ENCODE data around the gene COBL. TPM values are rescaled to one million over a fixed set of nuclear protein-coding genes. Genes with fewer than 3 reads are reported as not detected.

Gene COBL
- total and polyA plus RNA-seq, 2 experiments from 2014 or later = 0.07 to 0.69 TPM

- Histone ChIP-seq H3K9me3 (ENCODE audit: low read depth) (no peaks in the 10 kb centered on the region), H3K4me3 (no peak overlapping the region), H3K4me1 (ENCODE audit: low read depth) (peaks cover 14% of the 10 kb centered on the region), H3K27me3 (no peaks in the 10 kb centered on the region), H3K36me3 (no peaks in the 10 kb centered on the region), H3K27ac (no peak overlapping the region)
- DNase-seq (ENCODE audit: low read depth in 1 of 2, low spot score in 1 of 2) = no peak
- TF ChIP-seq CTCF (IDR thresholded peaks at IDR 0.05; ENCODE audit: low read depth, low read length) = no peak
Measured at GRCh38 chr7:51043461-51043860, 273.1 kb downstream of the COBL start.

- no peak for TF ChIP-seq CTCF (IDR thresholded peaks at IDR 0.05; ENCODE audit: low read depth, low read length)
- no peak for DNase-seq (ENCODE audit: low read depth in 1 of 2, low spot score in 1 of 2)
- Histone ChIP-seq H3K27ac (no peak overlapping the region), H3K9me3 (ENCODE audit: low read depth) (no peaks in the 10 kb centered on the region), H3K4me1 (ENCODE audit: low read depth) (peaks cover 12% of the 10 kb centered on the region), H3K27me3 (no peaks in the 10 kb centered on the region), H3K36me3 (no peaks in the 10 kb centered on the region), H3K4me3 (no peak overlapping the region)
Measured at GRCh38 chr7:51040787-51041186, 275.8 kb downstream of the COBL start.

GRCh38 chr7:51038573-51038972, 278.0 kb downstream of the COBL start:
- no peaks in the 10 kb centered on the region for H3K36me3 ChIP-seq
- no peaks in the 10 kb centered on the region for H3K9me3 ChIP-seq (ENCODE audit: low read depth)
- DNase-seq (ENCODE audit: low read depth in 1 of 2, low spot score in 1 of 2) = no peak
- H3K4me3 ChIP-seq = no peak overlapping the region
- no peaks in the 10 kb centered on the region for H3K27me3 ChIP-seq
- no peak for TF ChIP-seq CTCF (IDR thresholded peaks at IDR 0.05; ENCODE audit: low read depth, low read length)
- peaks cover 33% of the 10 kb centered on the region for H3K4me1 ChIP-seq (ENCODE audit: low read depth)
- no peak overlapping the region for H3K27ac ChIP-seq

GRCh38 chr7:51035716-51036115, 280.9 kb downstream of the COBL start:
- Histone ChIP-seq H3K9me3 (ENCODE audit: low read depth) (no peaks in the 10 kb centered on the region), H3K36me3 (no peaks in the 10 kb centered on the region), H3K4me1 (ENCODE audit: low read depth) (peaks cover 43% of the 10 kb centered on the region), H3K27me3 (no peaks in the 10 kb centered on the region), H3K27ac (no peak overlapping the region), H3K4me3 (no peak overlapping the region)
- TF ChIP-seq CTCF (IDR thresholded peaks at IDR 0.05; ENCODE audit: low read depth, low read length) = no peak
- peak in 1 of 2 donors; percentile 72 for DNase-seq (ENCODE audit: low read depth in 1 of 2, low spot score in 1 of 2)

- Histone ChIP-seq H3K27me3 (no peaks in the 10 kb centered on the region), H3K36me3 (no peaks in the 10 kb centered on the region), H3K4me1 (ENCODE audit: low read depth) (peaks cover 43% of the 10 kb centered on the region), H3K4me3 (no peak overlapping the region), H3K27ac (peak overlapping the region; percentile 87), H3K9me3 (ENCODE audit: low read depth) (no peaks in the 10 kb centered on the region)
- peak in 1 of 2 donors; percentile 60 for DNase-seq (ENCODE audit: low read depth in 1 of 2, low spot score in 1 of 2)
- no peak for TF ChIP-seq CTCF (IDR thresholded peaks at IDR 0.05; ENCODE audit: low read depth, low read length)
Measured at GRCh38 chr7:51034521-51035264, 281.9 kb downstream of the COBL start.
